ENCODE data around the gene FOXD3.

GRCh38 chr1:63276624-63277023 is 45.7 kb upstream of the FOXD3 start:
- no peak for TF ChIP-seq CTCF (IDR thresholded peaks at IDR 0.05; ENCODE audit: low read depth, low read length)
- no peak for TF ChIP-seq MAX (IDR thresholded peaks at IDR 0.05; ENCODE audit: low read depth, low read length)
